H1 (cell line): ENCODE measurements around the gene CCDC174. TPM values are rescaled to one million over a fixed set of nuclear protein-coding genes. Genes with fewer than 3 reads are reported as not detected.

Experiments
- CTCF ChIA-PET: fragments of 300-600 bp; sonication (Branson Sonifier 250); formaldehyde crosslinking; loops from one replicate; lab custom pipeline; 2021; ENCODE audit not compliant: partially characterized antibody; lab: Charles Lee
- POLR2A ChIA-PET: fragments of 300-600 bp; sonication (Branson Sonifier 250); formaldehyde crosslinking; loops from one replicate; lab custom pipeline; 2021; ENCODE audit warnings: inconsistent platforms; ENCODE audit not compliant: partially characterized antibody; lab: Charles Lee
- DNase-seq, 2 experiments: peaks; one replicate each; pipeline versions ENCODE4 v3.0.0 to v3.0.0-alpha.2; 2010 to 2022; ENCODE audit warnings: low spot score in 2 of 2, low read depth in 1 of 2, mixed read lengths in 1 of 2
- FAIRE-seq: peaks from 2 replicates; lab custom pipeline; 2011; peaks lifted over from hg19 to GRCh38; lab: Jason Lieb, UNC
- H2AFZ ChIP-seq: 2 replicates; pipeline ENCODE4 v1.8.1; 2012; ENCODE audit warnings: low read length, inconsistent platforms
- H2AK5ac ChIP-seq: 2 replicates; pipeline ENCODE4 v1.6.1; 2013; ENCODE audit warnings: low read depth, low read length
- H2BK120ac ChIP-seq: replicated peaks from 2 replicates; pipeline ENCODE3; 2013; ENCODE audit warnings: low read depth, low read length, inconsistent platforms
- H2BK12ac ChIP-seq: 2 replicates; pipeline ENCODE4 v1.6.1; 2013; ENCODE audit warnings: low read depth, low read length
- H2BK15ac ChIP-seq: 2 replicates; pipeline ENCODE4 v1.6.1; 2013; ENCODE audit warnings: low read length
- H2BK20ac ChIP-seq: 2 replicates; pipeline ENCODE4 v1.6.1; 2013; ENCODE audit warnings: low read length
- H2BK5ac ChIP-seq: 2 replicates; pipeline ENCODE4 v1.6.1; 2013; ENCODE audit warnings: low read depth, low read length
- H3K14ac ChIP-seq: 2 replicates; pipeline ENCODE4 v1.6.1; 2013; ENCODE audit warnings: inconsistent platforms; ENCODE audit not compliant: insufficient read length
- H3K18ac ChIP-seq: 2 replicates; pipeline ENCODE4 v1.6.1; 2013; ENCODE audit warnings: low read length; ENCODE audit errors: extremely low read depth
- H3K23ac ChIP-seq: 2 replicates; pipeline ENCODE4 v1.6.1; 2013; ENCODE audit warnings: inconsistent platforms; ENCODE audit not compliant: insufficient read length
- H3K23me2 ChIP-seq: 2 replicates; pipeline ENCODE4 v1.6.1; 2013; ENCODE audit warnings: low read depth, low read length
- H3K27ac ChIP-seq: 2 replicates; pipeline ENCODE4 v1.6.1; 2011; ENCODE audit warnings: low read depth, low read length, inconsistent platforms
- H3K27me3 ChIP-seq, 4 experiments: replicated peaks in 1 of 4; 1 replicate in 1 of 4; 2 replicates in 3 of 4; pipeline versions ENCODE4 v1.6.1 to v1.8.1; 2011 to 2013; ENCODE audit warnings: low read length in 3 of 4, mild to moderate bottlenecking in 3 of 4, inconsistent platforms in 2 of 4, mixed read lengths in 2 of 4, moderate library complexity in 1 of 4; ENCODE audit not compliant: control insufficient read depth in 3 of 4, insufficient read depth in 3 of 4; ENCODE audit errors: extremely low read depth in 1 of 4
- H3K36me3 ChIP-seq, 4 experiments: 2 replicates each; pipeline versions ENCODE4 v1.6.1 to v1.8.1; 2011 to 2013; ENCODE audit warnings: mild to moderate bottlenecking in 4 of 4, low read length in 3 of 4, moderate library complexity in 2 of 4, control low read depth in 1 of 4, inconsistent platforms in 1 of 4; ENCODE audit not compliant: insufficient read depth in 4 of 4, control insufficient read depth in 2 of 4
- H3K4ac ChIP-seq: replicated peaks from 2 replicates; pipeline ENCODE3; 2013; ENCODE audit warnings: low read length, low read depth, mixed read lengths, inconsistent platforms; ENCODE audit not compliant: insufficient read length
- H3K4me1 ChIP-seq, 4 experiments: replicated peaks in 1 of 4; 1 replicate in 1 of 4; 2 replicates in 3 of 4; pipeline versions ENCODE4 v1.6.1 to v1.8.1; 2011 to 2013; ENCODE audit warnings: low read length in 3 of 4, inconsistent platforms in 2 of 4, mixed read lengths in 1 of 4; ENCODE audit not compliant: insufficient read depth in 4 of 4, control insufficient read depth in 3 of 4
- H3K4me2 ChIP-seq, 2 experiments: 2 replicates each; pipeline versions ENCODE4 v1.6.1 to v1.8.1; 2011 to 2013; ENCODE audit warnings: low read depth in 2 of 2, low read length in 2 of 2, control low read depth in 1 of 2, inconsistent platforms in 1 of 2, mild to moderate bottlenecking in 1 of 2; ENCODE audit not compliant: insufficient read depth in 1 of 2
- H3K4me3 ChIP-seq, 4 experiments: fragments of 200-600, 300-600 bp in 1 of 4; sonication (generic), shearing (Covaris generic), sonication (Bioruptor Twin) in 1 of 4; 2 replicates each; pipeline versions ENCODE4 v1.5.1 to v1.8.1; 2011 to 2016; ENCODE audit warnings: low read length in 4 of 4, low read depth in 3 of 4, control low read depth in 2 of 4, inconsistent platforms in 2 of 4, mild to moderate bottlenecking in 2 of 4, mixed read lengths in 1 of 4, moderate library complexity in 1 of 4; ENCODE audit not compliant: insufficient read depth in 2 of 4; ENCODE audit errors: extremely low read depth in 1 of 4
- H3K56ac ChIP-seq: replicated peaks from 2 replicates; pipeline ENCODE3; 2013; ENCODE audit warnings: low read depth, mild to moderate bottlenecking, mixed read lengths, low read length, inconsistent platforms; ENCODE audit not compliant: insufficient read length
- H3K79me1 ChIP-seq: 2 replicates; pipeline ENCODE4 v1.6.1; 2013; ENCODE audit warnings: low read depth, low read length, control low read depth
- H3K79me2 ChIP-seq, 2 experiments: 2 replicates each; pipeline versions ENCODE4 v1.6.1 to v1.8.1; 2012 to 2013; ENCODE audit warnings: low read length in 2 of 2, mild to moderate bottlenecking in 2 of 2, inconsistent platforms in 1 of 2; ENCODE audit not compliant: insufficient read depth in 2 of 2, control insufficient read depth in 1 of 2
- H3K9ac ChIP-seq, 4 experiments: replicated peaks in 1 of 4; 1 replicate in 1 of 4; 2 replicates in 3 of 4; pipeline versions ENCODE4 v1.6.1 to v1.8.1; 2011 to 2013; ENCODE audit warnings: low read depth in 3 of 4, low read length in 3 of 4, control low read depth in 2 of 4, mild to moderate bottlenecking in 2 of 4, moderate library complexity in 2 of 4, inconsistent platforms in 1 of 4; ENCODE audit errors: extremely low read depth in 1 of 4
- H3K9me3 ChIP-seq, 2 experiments: 2 replicates each; pipeline versions ENCODE4 v1.6.1 to v1.8.1; 2012 to 2013; ENCODE audit warnings: mild to moderate bottlenecking in 2 of 2, moderate library complexity in 2 of 2, control low read depth in 1 of 2, inconsistent platforms in 1 of 2, low read depth in 1 of 2, low read length in 1 of 2, mixed read lengths in 1 of 2; ENCODE audit not compliant: insufficient read depth in 2 of 2
- H4K20me1 ChIP-seq, 2 experiments: replicated peaks in 1 of 2; 2 replicates each; pipeline versions ENCODE3 to v1.8.1; 2011 to 2013; ENCODE audit warnings: inconsistent platforms in 2 of 2, low read length in 2 of 2, mild to moderate bottlenecking in 1 of 2; ENCODE audit not compliant: insufficient read depth in 2 of 2, control insufficient read depth in 1 of 2
- H4K5ac ChIP-seq: 2 replicates; pipeline ENCODE4 v1.6.1; 2013; ENCODE audit warnings: low read length, low read depth, mixed read lengths, inconsistent platforms; ENCODE audit not compliant: insufficient read length
- H4K8ac ChIP-seq: 2 replicates; pipeline ENCODE4 v1.8.0; 2013; ENCODE audit warnings: mild to moderate bottlenecking, moderate library complexity, low read length, inconsistent platforms; ENCODE audit not compliant: insufficient read depth; ENCODE audit errors: extremely low read depth
- H4K91ac ChIP-seq: replicated peaks from 2 replicates; pipeline ENCODE3; 2013; ENCODE audit warnings: low read length, mixed read lengths, inconsistent platforms; ENCODE audit not compliant: insufficient read length
- JUN ChIP-seq: IDR thresholded peaks from 2 replicates; pipeline ENCODE4 v1.6.1; 2011; ENCODE audit warnings: low read depth, mild to moderate bottlenecking, improper control_type of control experiment, low read length
- NRF1 ChIP-seq: IDR thresholded peaks from 2 replicates; pipeline ENCODE4 v1.6.1; 2011; ENCODE audit warnings: mild to moderate bottlenecking, low read depth, low read length, improper control_type of control experiment
- PHF8 ChIP-seq: fragments of 200-600 bp; sonication (generic); conservative IDR thresholded peaks from 2 replicates; pipeline ENCODE4 v1.7.1; 2012; ENCODE audit warnings: low read depth, mild to moderate bottlenecking, inconsistent platforms, low read length, moderate library complexity
- WGBS, 2 experiments: shearing (Covaris generic) in 1 of 2; methylation state at CpG; one replicate each; pipeline versions ENCODE4 v1.1.6 to v1.1.7; 2013 to 2015; ENCODE audit warnings: low lambda C conversion rate in 2 of 2, mixed read lengths in 2 of 2, inconsistent platforms in 1 of 2, low coverage in 1 of 2, missing lambda C conversion rate in 1 of 2; ENCODE audit not compliant: insufficient replicate concordance in 2 of 2, insufficient coverage in 1 of 2, insufficient read length in 1 of 2; ENCODE audit errors: extremely low coverage in 1 of 2, missing lambda C conversion rate in 1 of 2; 5-methylcytosine and 5-hydroxymethylcytosine counted together
- polyA plus RNA-seq, 7 experiments: library from polyadenylated mRNA; depleted of rRNA in 3 of 7; stranded (reverse) in 5 of 7; unstranded in 2 of 7; fragments of >200 nt in 5 of 7; fragments of 200-250 nt in 2 of 7; gene quantifications; 1 replicate in 5 of 7; 2 replicates in 1 of 7; 4 replicates in 1 of 7; pipeline versions ENCODE4 v1.2.1 to v1.2.3, GENCODE V29; 2011 to 2013; ENCODE audit warnings: missing spikeins in 2 of 7, mixed read lengths in 2 of 7
- total RNA-seq: library from RNA; stranded (reverse); fragmentation: NEBNext Ultra II Directional; extraction: Animal tissue kit (Norgen Biotek cat#: 25700); gene quantifications from 2 replicates; pipeline ENCODE4 v1.2.1, GENCODE V29; 2021

The CCDC174 gene
- total and polyA plus RNA-seq, 2 of the 8 experiments (the other 6 are each of a cell fraction or from before 2014, with no cell fraction given) = 3.5 to 11.9 TPM

GRCh38 chr3:14719006-14719405 lies 67.4 kb downstream of the CCDC174 start:
- no peak for DNase-seq
- Histone ChIP-seq H2BK120ac (no peak overlapping the region), H3K79me1 (no peaks in the 10 kb centered on the region), H3K4me1 (no peaks in the 10 kb centered on the region), H3K4me3 (no peak overlapping the region), H3K23me2 (no peaks in the 10 kb centered on the region), H2BK15ac (no peak overlapping the region), H3K9me3 (no peaks in the 10 kb centered on the region), H3K56ac (no peak overlapping the region), H3K79me2 (no peaks in the 10 kb centered on the region), H2AFZ (no peak overlapping the region), H3K14ac (no peak overlapping the region), H2BK12ac (no peak overlapping the region), H4K91ac (no peak overlapping the region), H3K23ac (no peak overlapping the region), H3K27me3 (no peaks in the 10 kb centered on the region), H3K27ac (no peak overlapping the region), H2BK20ac (no peak overlapping the region), H4K20me1 (no peaks in the 10 kb centered on the region), H2AK5ac (no peak overlapping the region), H3K36me3 (no peaks in the 10 kb centered on the region), H2BK5ac (no peak overlapping the region), H4K8ac (no peak overlapping the region), H3K18ac (no peak overlapping the region), H3K9ac (no peak overlapping the region), H3K4ac (no peak overlapping the region), H4K5ac (no peak overlapping the region), H3K4me2 (no peak overlapping the region)
- CTCF ChIA-PET = interaction anchor here (1.0 to 2.1 kb wide), 4 partner anchors 16 to 62 kb away, joined by 3 to 12 read pairs (median 4); no protein-coding TSS in a partner anchor
- POLR2A ChIA-PET = no interaction called here
- FAIRE-seq = no peak
- WGBS, 2 experiments = 88% methylated on average over 2 of the region's 2 CpGs; no CpG with 5 or more reads in 1 of the 2 experiments
- TF ChIP-seq JUN = no peak
- no peak for TF ChIP-seq PHF8
- no peak for TF ChIP-seq NRF1
